Measurements from ENCODE around the gene GALNT1.

The GALNT1 gene

DNA sequence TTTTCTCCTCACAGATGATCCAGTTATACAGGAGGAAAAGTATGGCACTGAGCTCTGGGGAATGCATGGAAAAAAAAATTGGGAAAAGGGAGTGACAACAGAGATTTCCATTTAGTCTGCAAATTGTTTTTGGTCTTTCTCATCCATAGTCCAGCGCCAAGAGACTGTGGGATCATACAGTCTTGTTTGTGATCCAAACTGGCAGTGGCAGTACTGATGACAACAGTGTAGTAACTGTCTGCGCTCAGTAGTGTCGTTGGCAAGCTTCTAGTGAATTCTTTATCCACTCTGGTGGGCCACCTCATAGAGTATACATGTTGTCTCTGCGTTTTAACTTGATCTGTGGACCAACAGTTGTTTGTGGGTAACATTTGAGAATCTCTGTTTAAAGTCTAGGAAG is 37.9 kb downstream of the GALNT1 start:
- DNase-seq: peak; percentile 3 to 15

DNA sequence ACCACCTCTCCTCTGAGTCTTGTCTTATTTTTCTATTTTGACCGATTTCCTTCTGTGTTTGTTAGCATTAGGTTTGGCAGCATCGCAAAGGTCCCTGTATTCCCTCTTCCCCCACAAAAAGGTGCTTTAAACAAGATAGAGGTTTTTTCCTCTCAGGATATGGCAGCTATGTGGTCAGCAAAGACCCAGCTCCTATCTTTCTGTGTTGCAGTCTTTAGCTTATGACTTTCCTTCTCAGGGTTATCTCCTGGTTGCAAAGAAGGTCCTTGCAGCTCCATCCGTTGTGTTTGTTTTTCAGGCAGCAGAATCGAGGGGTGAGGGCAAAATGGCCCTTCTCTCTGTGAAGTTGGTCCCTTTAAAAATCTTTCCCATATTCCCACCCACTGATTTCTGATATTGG is 38.4 kb downstream of the GALNT1 start:
- no peak for DNase-seq

GRCh38 chr18:35620765-35621164 is 39.2 kb downstream of the GALNT1 start:
- peak; percentile 28 to 66 for DNase-seq

- DNase-seq: no peak
Measured at GRCh38 chr18:35623255-35623654, 41.7 kb downstream of the GALNT1 start.

DNA sequence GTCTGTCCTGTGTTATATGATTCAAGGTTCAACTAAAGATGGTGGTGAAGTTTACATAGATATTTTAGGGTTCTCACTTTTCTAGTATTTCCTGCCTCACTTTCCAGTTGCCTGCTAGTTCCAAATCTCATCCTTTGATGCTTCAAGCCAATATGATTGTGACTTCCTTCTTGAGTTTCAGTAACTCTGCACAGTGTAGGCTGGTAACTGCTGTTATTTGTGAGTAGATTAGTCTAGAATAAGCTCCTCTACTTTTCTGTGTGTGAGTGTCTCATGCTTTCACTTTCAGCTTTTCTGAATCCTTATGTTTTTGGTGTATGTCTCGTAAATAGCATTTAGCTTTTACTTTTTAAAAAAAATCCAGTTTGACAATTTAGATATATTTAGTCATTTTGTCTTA is 42.6 kb downstream of the GALNT1 start:
- DNase-seq: no peak

GRCh38 chr18:35625232-35625631 is 43.7 kb downstream of the GALNT1 start:
- DNase-seq: no peak

DNA sequence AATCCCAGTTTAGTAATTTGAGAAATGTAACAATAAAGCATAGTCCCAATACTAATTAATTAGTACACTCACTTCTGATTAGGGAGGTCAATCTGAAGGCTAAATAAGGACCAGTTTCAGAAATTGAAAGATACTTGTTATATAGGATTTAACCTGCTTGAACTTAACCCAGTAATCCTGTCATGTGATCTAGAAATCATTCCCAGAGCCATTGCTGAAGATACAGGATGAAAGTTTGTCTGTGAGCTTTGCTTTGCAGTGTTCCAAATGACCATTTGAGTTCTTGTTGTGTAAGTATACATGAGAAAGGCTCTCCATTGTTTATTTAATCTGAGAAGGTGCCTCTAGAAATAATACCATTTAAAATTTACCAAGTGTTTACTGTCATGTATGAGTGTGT is 52.2 kb downstream of the GALNT1 start:
- no peak for DNase-seq

GRCh38 chr18:35634323-35634722 is 52.8 kb downstream of the GALNT1 start:
- DNase-seq: no peak

- DNase-seq: no peak
Measured at GRCh38 chr18:35635170-35635569, 53.6 kb downstream of the GALNT1 start.

DNA sequence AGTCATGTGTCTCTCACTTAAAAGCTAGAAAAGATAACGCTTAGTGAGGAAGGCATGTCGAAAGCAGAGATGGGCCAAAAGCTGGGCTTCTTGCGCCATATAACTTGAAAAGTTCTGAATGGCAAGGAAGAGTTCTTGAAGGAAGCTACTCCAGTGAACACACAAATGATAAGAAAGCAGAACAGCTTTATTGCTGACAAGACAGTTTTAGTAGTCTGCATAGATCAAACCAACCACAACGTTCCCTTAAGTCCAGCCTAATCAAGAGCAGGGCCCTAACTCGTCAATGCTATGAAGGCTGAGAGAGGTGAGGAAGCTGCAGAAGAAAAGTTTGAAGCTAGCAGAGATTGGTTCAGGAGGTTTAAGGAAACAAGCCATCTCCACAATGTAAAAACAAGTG is 55.7 kb downstream of the GALNT1 start:
- no peak for DNase-seq

DNA sequence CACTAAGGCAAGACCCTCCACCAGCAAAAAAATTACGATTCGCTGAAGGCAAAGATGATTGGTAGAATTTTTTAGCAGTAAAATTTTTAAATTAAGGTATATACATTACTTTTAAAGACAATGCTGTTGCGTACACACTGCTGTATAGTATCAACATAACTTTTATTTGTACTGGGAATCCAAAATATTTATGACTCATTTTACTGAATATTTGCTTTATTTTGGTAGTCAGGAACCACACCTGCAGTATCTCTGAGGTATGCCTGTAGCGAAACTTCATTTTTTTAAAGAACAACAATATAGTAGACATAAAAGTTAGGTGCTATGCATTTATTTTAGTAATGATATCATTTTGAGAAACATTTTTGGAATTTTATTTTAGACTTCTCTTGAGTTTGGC is 57.8 kb downstream of the GALNT1 start:
- no peak for DNase-seq

DNA sequence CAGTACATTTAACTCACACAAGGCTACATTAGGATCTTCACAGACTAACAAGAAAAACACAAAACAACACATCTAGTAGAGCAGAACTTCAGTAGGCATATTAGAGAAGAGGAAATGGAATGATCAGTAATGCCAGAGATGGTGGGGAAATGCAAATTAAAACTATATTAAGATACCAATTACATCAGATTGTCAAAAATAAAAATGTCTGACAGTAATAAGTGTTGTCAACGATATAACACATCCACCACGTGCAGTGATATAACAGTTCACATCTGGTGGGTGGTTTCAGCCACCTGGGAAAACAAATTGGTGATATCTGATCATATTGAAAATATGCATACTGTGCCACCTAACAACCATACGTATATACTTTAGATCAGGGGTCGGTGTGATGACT is 59.9 kb downstream of the GALNT1 start:
- no peak for DNase-seq

GRCh38 chr18:35641916-35642315 is 60.4 kb downstream of the GALNT1 start:
- DNase-seq: no peak

DNA sequence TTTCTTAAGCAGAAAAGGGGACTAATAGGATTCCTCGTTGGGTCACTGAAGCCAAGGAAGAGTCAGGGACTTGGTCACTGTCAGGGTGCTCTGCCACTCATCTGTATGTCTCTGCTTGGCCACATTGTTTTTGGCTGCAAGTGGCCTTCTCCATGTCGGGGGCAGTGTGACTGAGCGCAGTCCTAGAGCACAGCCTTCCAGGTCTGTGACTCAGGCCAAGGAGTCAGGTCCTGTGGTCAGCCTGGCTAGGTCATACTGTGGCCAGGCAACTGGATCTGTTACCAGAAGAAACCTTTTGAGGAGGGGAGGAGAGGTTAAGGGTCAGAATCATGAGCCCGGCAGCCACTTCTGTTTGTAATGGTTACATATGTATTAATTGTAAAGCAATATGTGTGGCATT is 61.3 kb downstream of the GALNT1 start:
- DNase-seq: no peak

DNA sequence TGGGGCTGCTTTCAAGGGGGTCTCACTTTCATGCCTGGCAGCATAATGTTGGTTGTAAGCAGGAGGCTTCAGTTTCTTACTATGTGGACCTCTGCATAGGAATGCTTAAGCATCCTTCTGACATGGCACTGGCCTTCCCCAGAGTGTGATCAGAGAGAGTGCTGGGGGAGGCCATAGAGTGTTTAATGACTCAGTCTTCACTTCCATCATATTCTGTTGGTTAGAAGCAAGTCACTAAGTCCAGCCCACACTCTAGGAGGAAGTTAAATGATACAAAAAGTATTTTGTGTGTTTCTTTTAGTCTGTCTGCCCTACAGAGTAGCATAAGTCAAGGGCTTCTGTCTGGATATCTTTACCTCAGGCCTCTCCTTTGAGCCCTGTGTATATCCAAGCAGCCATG is 64.9 kb downstream of the GALNT1 start:
- DNase-seq: no peak

GRCh38 chr18:35653392-35654135 is 72.0 kb downstream of the GALNT1 start:
- no peak for DNase-seq

DNA sequence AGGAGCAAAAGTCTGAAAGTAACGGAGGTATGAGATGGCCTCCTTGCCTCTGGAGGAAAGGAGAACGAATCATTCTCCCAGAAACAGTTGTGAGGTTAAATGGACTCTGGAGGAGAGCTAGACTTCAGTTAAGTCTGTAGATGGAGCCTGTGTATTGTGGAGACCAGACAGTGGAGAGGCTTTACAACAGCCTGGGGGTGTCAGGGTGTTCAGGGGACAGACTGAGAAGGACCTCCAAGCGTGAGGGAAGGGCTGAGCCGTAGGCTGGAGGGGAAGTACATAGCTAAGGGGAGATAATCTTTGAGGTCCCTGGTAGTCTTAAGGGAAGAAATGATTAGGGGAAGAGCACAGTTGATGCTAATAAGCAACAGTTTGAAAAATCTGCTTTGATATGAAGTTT is 76.6 kb downstream of the GALNT1 start:
- no peak for DNase-seq

DNA sequence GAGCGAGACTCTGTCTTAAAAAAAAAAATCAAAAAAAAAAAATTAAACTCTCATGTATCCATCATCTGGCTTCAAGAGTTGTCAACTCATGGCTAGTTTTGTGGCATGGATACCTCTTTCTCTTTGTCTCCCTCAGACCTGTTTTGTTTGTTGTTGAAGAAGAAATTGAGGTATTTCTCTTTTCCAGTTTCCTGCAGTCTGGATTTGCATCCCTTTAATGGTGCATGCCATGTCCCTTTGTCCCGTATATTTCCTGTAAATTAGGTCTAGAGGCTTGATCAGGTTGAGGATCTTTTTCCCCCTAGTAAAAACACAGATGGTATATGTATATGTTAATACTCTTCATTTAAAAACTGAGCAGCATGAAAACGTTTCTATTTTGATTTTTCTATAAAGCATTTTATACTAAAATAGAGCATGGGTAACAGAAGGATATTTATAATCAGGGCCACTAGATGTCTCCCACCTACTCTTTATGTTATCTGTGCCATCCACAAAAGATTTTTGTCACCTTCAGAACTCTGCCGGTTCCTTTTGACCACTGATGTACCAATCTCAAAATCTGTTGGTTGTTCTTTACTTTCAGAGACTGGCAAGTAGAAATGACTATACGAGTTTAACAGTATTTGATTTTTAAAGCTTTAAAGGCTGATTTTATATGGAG is 80.1 kb downstream of the GALNT1 start:
- peak in 1 of 2 experiments; percentile 17 for DNase-seq

DNA sequence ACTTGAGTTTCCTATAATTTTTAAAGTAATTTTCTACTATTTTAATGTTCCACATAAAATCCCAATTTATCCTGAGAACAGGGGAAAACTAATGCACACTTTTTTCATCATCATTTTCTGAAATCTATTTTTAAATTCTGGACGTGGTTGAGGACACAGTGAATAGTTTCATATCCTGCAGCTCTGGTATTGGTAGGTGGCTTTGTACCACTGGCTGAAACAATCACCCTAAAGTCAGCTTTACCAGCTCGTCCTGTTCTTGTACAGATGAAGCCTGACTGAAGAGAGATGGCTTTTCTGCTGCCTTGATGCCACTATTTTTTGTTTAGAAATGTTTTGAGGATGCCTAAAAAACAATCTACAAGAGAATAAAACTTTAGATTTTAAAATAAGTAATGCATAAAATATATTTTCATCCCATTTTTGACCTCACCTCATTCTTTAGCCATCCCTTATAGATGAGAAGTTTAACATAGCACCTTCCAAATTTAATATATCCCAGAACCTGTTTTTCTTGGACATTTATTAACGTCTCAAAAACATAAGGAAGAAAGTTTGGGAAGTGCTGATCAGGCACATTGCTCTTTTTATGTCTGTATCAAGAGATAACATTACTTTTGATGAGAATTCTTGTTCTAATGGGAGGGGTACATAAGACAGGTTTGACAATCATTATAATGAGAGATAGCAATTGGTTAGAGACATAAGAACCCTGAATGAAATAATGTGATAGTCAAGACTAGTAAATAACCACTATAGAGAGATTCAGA is 80.9 kb downstream of the GALNT1 start:
- DNase-seq: no peak

GRCh38 chr18:35671966-35672603 is 90.5 kb downstream of the GALNT1 start:
- DNase-seq: no peak

- peak in 1 of 2 experiments; percentile 16 for DNase-seq
Measured at GRCh38 chr18:35672897-35673296, 91.4 kb downstream of the GALNT1 start.

DNA sequence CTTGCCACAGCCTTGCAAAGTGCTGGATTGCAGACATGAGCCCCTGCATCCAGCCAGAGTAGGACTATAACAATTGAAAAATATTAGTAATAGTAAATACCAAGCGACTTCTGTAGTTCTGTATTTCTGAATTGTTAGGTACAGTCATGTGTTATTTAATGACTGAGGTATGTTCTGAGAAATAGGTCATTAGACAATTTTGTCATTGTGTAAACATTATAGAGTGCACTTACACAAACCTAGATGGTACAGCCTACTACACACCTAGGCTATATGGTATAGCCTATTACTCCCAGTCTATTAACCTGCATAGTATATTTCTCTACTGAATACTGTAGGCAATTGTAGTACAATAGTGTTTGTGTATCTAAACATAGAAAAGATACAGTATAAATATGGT is 92.1 kb downstream of the GALNT1 start:
- no peak for DNase-seq

DNA sequence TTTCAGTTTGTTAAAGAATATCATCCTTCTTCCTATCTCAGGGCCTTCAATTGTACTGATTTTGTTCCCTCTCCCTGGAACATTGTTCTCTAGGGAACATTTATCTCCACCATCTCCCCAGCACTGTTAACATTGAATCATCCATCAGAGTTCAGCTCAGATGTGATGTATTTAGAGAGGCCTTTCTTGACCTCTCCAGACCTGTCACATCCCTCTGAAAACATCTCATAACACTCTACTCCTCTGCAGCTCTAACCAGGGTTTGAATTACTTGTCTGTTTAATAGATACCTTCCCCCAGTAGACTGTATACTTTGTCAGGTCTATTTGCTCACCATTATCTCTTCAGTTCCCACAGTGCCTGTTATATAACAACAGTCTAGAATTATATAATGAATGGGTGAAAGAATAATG is 98.6 kb downstream of the GALNT1 start:
- no peak for DNase-seq

Measured in NCI-H446 (cell line).